Spleen (tissue), 7 donors: Measurements from ENCODE around the gene SRGN.

Experiments used
- CTCF ChIP-seq, 11 experiments: fragments of 200-600 bp in 7 of 11; fragments of 450-650 bp in 4 of 11; sonication (generic) in 4 of 11; IDR thresholded peaks in 8 of 11; conservative IDR thresholded peaks in 3 of 11; 1 replicate in 7 of 11; 2 replicates in 4 of 11; pipeline versions ENCODE4 v1.4.0 to v1.8.0; 2016 to 2021; ENCODE audit warnings: antibody characterized with exemption in 11 of 11, inconsistent platforms in 4 of 11, mild to moderate bottlenecking in 1 of 11
- POLR2A ChIP-seq, 3 donors: fragments of 450-650 bp; IDR thresholded peaks; one replicate each; pipeline ENCODE4 v1.5.1; 2017; ENCODE audit warnings: antibody characterized with exemption in 3 of 3, mild to moderate bottlenecking in 1 of 3
- POLR2AphosphoS5 ChIP-seq, 3 donors: sonication (generic); formaldehyde crosslinking; IDR thresholded peaks; one replicate each; pipeline ENCODE4 v1.5.1; 2017; ENCODE audit warnings: antibody characterized with exemption in 3 of 3
- donor health status: DM: no; HTN: no; CAD: no; lungs with moderate emphysema.
- donor health status: DM: no; HTN: no; CAD: no.
- donor health status: DM: no; HTN: no; CAD: no.

- TF ChIP-seq CTCF (IDR thresholded peaks at IDR 0.05 in 8 of 11, conservative IDR thresholded peaks at IDR 0.05 in 3 of 11), result no peak
- no peak for TF ChIP-seq POLR2AphosphoS5 (IDR thresholded peaks at IDR 0.05)
- no peak for TF ChIP-seq POLR2A (IDR thresholded peaks at IDR 0.05)
Measured at GRCh38 chr10:69125554-69125953, 37.7 kb downstream of the SRGN start.
